Mucosa of rectum (tissue), 2 donors: ENCODE data around the gene TSC1.

Experiments
- H3K27ac ChIP-seq, 2 donors: one replicate each; pipeline ENCODE4 v1.7.0; 2013; ENCODE audit warnings: inconsistent platforms in 2 of 2, low read depth in 2 of 2, low read length in 2 of 2
- H3K27me3 ChIP-seq, 2 donors: one replicate each; pipeline ENCODE4 v1.7.0; 2013; ENCODE audit warnings: low read length in 2 of 2; ENCODE audit not compliant: control insufficient read depth in 2 of 2, insufficient read depth in 2 of 2
- H3K36me3 ChIP-seq, 2 donors: one replicate each; pipeline ENCODE4 v1.7.0; 2013; ENCODE audit warnings: low read length in 2 of 2; ENCODE audit not compliant: control insufficient read depth in 2 of 2, insufficient read depth in 2 of 2
- H3K4me1 ChIP-seq, 2 donors: one replicate each; pipeline ENCODE4 v1.7.0; 2013; ENCODE audit warnings: low read length in 2 of 2, mild to moderate bottlenecking in 1 of 2; ENCODE audit not compliant: control insufficient read depth in 2 of 2, insufficient read depth in 2 of 2
- H3K4me3 ChIP-seq, 2 donors: one replicate each; pipeline ENCODE4 v1.7.0; 2013; ENCODE audit warnings: low read length in 2 of 2
- H3K9ac ChIP-seq, 2 donors: one replicate each; pipeline ENCODE4 v1.7.0; 2013; ENCODE audit warnings: low read length in 2 of 2, low read depth in 1 of 2, mild to moderate bottlenecking in 1 of 2
- H3K9me3 ChIP-seq, 2 donors: one replicate each; pipeline ENCODE4 v1.7.0; 2013; ENCODE audit warnings: low read length in 2 of 2; ENCODE audit not compliant: control insufficient read depth in 2 of 2
- donor health status: healthy.
- donor health status: Normal muscosa, but diverticular disease.

The TSC1 gene

DNA sequence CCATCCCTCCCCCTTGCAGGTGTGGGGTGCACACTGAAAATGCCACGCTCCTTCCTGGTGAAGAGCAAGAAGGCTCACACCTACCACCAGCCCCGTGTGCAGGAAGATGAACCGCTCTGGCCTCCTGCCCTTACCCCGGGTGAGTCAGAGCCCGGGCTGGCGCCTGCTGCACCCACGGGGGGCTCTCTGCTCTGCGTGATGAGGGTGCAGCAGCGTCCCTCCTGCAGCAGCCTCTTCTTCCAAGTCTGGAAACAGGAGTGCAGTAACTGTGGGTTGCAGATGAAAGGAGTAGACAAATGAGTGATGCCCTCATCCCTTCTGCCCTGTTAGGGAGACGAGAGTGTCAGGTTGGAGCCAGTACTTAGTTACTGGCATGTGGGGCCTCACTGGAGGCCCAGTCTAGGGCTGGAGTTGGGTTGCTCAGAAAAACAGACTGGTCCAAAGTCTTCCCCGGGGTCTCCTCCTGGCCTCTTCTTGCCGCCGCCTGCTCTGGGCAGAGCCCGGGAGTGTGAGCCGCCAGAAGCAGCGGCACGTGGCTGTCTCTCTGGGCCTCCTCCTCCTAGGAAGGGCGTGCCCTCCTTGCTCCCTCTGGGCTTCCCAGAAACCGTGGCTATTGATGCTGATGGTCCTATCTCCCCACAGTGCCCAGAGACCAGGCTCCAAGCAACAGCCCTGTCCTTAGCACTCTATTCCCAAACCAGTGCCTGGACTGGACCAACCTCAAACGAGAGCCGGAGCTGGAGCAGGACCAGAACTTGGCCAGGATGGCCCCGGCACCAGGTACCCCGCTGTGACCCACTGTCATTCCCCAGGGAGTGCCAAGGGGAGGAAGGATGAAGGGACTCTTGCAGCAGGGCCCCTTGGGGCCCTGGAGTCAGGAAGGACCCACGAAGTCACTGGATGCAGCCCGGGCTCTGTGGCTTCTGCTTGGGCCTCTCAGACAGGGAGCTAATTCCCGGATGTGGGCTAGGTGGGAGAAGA lies 42.5 kb upstream of the TSC1 start:
- H3K27me3 ChIP-seq: peaks cover 24% of the 10 kb centered on the region in 2 donors
- no peaks in the 10 kb centered on the region for H3K4me1 ChIP-seq
- no peaks in the 10 kb centered on the region for H3K9me3 ChIP-seq
- H3K9ac ChIP-seq: no peak overlapping the region
- H3K4me3 ChIP-seq: no peak overlapping the region
- H3K27ac ChIP-seq: no peak overlapping the region
- H3K36me3 ChIP-seq: no peaks in the 10 kb centered on the region

DNA sequence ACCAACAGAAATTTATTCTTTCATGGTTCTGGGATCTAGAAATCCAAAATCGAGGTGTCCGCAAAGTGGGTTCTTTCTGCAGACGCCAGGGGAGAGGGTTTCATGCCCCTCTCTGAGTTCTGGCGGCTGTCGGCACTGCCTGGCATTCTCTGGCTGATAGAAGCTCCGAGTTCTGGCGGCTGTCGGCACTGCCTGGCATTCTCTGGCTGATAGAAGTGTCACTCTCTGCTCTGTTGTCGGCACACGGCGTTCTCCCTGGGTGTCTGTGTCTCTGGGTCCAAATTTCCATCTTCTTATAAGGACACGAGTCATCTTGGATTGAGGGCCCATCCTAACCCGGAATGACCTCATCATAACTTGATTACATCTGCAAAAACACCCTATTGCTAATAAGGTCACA lies 41.7 kb upstream of the TSC1 start:
- Histone ChIP-seq H3K4me1 (no peaks in the 10 kb centered on the region), H3K9ac (no peak overlapping the region), H3K27me3 (peaks cover 16 to 21% of the 10 kb centered on the region in 2 donors), H3K27ac (no peak overlapping the region), H3K4me3 (no peak overlapping the region), H3K9me3 (no peaks in the 10 kb centered on the region), H3K36me3 (no peaks in the 10 kb centered on the region)

DNA sequence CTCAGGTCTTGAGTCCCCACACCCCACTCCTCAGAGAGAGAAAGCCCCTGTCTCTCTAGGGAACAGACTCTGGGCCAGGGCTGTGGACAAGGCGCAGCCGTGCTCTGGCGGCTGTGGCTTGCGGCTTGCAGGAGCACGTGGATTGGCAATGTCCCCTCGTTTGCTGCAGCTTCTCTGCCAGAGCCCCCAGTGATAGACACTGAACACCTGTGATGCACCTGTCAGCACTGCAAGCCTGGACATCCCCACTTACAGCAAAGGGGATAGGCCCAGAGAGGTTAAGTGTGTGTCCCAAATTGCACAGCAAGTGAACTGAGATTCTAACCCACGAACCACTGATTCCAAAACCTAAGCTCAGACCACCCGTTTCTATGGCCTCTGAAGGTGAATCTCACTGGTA lies 41.1 kb upstream of the TSC1 start:
- peaks cover 15 to 21% of the 10 kb centered on the region in 2 donors for H3K27me3 ChIP-seq
- no peaks in the 10 kb centered on the region for H3K9me3 ChIP-seq
- no peak overlapping the region for H3K9ac ChIP-seq

DNA sequence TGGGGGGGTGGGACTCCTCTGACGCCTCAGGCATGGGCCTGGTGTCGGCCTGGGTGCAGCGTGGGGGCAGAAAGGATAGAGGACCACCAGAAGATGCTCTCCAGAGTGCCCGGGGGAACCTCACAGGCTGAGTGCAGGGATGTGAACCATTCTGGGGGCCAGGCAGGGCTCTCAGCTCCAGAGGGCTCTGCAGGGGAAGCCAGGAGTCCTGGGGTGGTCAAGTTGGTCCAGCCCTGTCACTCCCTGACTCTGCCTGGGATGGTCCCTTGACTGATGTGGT lies 40.6 kb upstream of the TSC1 start:
- Histone ChIP-seq H3K27ac (no peak overlapping the region), H3K36me3 (no peaks in the 10 kb centered on the region), H3K4me1 (no peaks in the 10 kb centered on the region), H3K27me3 (peaks cover 15 to 26% of the 10 kb centered on the region in 2 donors), H3K9ac (no peak overlapping the region), H3K4me3 (no peak overlapping the region), H3K9me3 (no peaks in the 10 kb centered on the region)

More for the DNA sequence above, 41.1 kb upstream of the TSC1 start:
- Histone ChIP-seq H3K36me3 (no peaks in the 10 kb centered on the region), H3K4me3 (no peak overlapping the region), H3K27ac (no peak overlapping the region), H3K4me1 (no peaks in the 10 kb centered on the region)

DNA sequence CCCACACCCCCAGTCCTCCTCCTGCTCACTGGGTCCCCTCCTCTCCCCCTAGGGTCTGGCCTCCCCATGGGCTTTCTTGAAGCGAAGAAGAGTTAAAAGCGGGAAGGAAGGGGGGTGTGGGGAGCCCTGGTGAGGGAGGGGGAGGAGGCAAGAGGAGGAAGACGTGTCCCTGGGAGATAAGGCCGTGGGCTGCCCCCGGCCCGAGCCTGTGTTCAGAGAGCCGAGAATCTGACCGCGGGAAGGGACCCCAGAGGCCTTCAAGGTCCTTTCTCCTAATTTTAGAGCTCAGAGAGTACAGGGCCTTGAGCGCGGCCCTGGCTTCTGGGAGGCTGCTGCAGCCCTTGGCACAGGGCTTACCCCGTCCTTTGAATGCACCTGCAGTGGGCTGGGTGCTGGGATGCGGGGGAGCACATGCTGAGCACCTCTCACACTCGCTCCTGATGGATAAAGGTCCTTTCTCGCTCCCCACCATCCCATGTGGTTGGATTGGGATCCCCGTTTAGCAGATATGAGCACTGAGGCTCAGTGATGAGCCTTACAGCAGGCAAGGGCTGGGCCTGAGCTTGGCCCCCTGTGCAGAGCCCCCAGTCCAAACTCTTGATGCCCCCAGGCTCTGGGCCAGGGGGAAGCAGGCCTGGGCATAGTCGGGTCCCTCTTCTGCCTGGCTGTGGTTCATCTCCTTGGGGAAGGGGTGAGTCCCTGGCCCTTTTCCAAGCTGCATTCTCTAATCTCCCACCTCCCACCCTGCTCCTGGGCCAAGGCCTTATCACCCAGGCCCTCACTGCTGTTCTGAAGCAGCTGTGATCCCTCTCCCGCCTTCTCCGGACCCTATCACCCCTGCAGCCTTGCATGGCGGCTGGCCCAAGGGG lies 40.0 kb upstream of the TSC1 start:
- Histone ChIP-seq H3K36me3 (no peaks in the 10 kb centered on the region), H3K27ac (no peak overlapping the region), H3K4me1 (no peaks in the 10 kb centered on the region), H3K4me3 (no peak overlapping the region), H3K9ac (no peak overlapping the region), H3K27me3 (peaks cover 20 to 30% of the 10 kb centered on the region in 2 donors), H3K9me3 (no peaks in the 10 kb centered on the region)

DNA sequence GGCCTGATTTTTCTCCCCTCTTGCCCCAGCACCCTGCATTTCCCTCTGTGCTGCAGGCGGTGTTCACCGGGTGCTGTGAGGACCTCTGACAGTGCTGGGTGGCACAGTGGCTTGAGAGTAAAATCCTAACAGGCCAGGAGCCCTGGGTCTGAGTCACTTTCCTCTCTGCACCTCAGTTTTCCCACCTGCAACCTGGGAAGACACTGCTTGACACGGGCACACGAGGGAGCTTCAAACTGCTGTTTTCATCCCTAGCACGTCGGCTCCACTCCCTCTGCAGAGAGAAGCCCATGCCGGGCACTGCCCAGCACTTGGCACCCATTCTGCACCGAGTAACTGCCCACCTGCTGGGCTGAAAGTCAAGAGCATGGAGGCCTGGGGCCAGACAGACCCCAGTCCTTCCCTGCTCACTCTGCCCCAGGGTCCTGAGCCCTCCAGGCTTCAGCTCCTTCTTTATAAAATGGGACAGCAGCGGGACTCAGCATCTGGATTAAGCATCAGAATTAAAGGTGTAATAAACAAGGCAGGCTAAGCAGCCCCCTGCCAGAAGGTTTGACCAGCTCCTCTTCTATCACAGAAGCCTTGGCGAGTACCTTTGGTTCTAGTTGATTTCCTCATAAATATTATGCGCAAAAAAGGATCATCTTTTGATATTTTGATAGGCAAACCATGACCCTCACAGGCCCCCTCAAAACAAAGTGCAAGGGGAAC lies 39.2 kb upstream of the TSC1 start:
- Histone ChIP-seq H3K36me3 (no peaks in the 10 kb centered on the region), H3K9ac (no peak overlapping the region), H3K27ac (no peak overlapping the region), H3K9me3 (no peaks in the 10 kb centered on the region), H3K27me3 (peaks cover 22 to 36% of the 10 kb centered on the region in 2 donors), H3K4me1 (peaks cover 0 to 3% of the 10 kb centered on the region in 2 donors), H3K4me3 (no peak overlapping the region)

DNA sequence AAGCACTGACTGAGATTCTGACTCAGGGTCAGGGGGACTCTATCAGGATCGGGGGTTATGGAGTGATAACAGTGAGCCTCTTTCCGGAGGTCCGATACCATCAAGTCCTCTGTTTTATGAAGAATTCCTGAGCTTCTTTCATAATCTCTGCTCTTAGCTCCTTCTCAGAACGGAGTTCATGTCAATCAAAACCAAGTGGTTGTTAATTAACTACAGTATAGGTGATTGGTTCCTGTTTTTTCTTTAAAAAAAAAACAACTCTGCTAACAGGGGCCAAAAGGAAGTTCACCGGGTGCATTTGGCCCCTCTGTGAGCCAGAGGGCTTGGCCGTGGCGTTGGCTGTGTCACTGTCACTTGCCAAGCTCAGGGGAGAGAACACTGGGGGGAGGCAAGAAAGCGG lies 38.0 kb upstream of the TSC1 start:
- Histone ChIP-seq H3K27me3 (peaks cover 24 to 33% of the 10 kb centered on the region in 2 donors), H3K27ac (no peak overlapping the region), H3K4me3 (no peak overlapping the region), H3K4me1 (peaks cover 4 to 6% of the 10 kb centered on the region in 2 donors), H3K9me3 (no peaks in the 10 kb centered on the region), H3K36me3 (no peaks in the 10 kb centered on the region), H3K9ac (no peak overlapping the region)

DNA sequence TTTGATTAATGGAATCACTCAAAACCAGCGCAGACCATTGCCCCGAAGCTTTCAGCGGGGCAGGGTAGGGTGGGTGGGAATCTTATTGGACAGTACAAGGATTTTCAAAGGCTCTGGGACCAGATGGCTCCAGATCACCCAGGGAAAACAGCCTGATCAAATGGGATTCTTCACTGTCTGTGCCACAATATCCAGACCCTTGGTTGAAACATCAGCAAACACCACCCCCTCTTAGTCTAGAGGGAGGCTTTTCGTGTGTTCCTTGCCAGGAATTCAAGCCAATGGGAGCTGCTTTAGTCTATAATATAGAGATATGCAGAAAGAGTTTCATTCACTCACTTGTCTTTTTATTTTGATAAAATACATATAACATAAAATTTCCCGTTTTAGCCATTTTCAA lies 35.7 kb upstream of the TSC1 start:
- H3K9ac ChIP-seq: no peak overlapping the region
- H3K27ac ChIP-seq: no peak overlapping the region
- H3K36me3 ChIP-seq: no peaks in the 10 kb centered on the region
- no peaks in the 10 kb centered on the region for H3K9me3 ChIP-seq
- peaks cover 17 to 25% of the 10 kb centered on the region in 2 donors for H3K27me3 ChIP-seq
- peaks cover 4 to 6% of the 10 kb centered on the region in 2 donors for H3K4me1 ChIP-seq
- H3K4me3 ChIP-seq: peak overlapping the region in 1 of 2 donors; percentile 13

DNA sequence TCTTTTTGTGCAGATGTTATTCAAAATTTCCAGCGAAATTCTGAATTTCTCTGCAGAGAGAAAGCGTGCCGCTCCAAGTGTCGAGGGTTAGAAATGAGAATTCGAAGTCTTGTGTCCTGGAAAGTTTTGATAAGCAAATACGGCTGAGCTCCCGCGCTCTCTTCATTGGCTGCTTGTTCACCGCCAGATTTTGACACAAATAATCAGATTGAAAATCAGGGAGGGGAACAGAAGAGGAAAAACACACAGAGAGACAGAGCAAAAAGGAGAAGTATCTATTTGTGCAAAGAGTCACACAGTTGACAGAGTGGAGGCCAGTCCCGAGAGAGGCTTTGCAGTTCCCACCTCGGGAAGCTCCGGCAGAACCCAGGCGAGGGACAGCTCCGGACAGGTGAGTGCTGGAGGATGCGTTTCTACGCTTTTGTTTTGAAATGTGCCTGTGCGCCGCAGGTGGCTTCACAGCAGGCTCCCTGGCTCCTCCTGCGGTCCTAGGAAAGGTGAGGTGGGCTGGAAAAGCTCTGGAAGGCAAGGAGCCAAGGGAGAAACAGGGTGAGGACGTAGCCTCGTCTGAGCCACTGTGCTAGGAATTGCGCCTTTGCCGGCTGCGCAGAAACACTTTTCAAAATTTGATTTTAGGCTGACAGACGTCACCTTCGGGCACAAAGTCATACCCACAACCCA lies 34.2 kb upstream of the TSC1 start, which contains the start of gene GFI1B:
Gene GFI1B, plus strand, starts transcription at position 244 of the 681 bp plus-strand sequence. CDS start 7,985 bp downstream, outside the sequence.
- peak within 1 kb of the TSS; percentile 17 to 34 for H3K4me3 ChIP-seq
- no peak within 1 kb of the TSS for H3K27ac ChIP-seq
- peaks cover 16 to 25% of the 10 kb centered on the region in 2 donors for H3K27me3 ChIP-seq
- no peaks in the 10 kb centered on the region for H3K36me3 ChIP-seq
- no peak within 1 kb of the TSS for H3K9ac ChIP-seq
- H3K9me3 ChIP-seq: no peaks in the 10 kb centered on the region
- H3K4me1 ChIP-seq: peaks cover 4 to 6% of the 10 kb centered on the region in 2 donors
